Type B pancreatic cell (in vitro differentiated cells): ENCODE results near the gene PPP1R1B. TPM values are rescaled to one million over a fixed set of nuclear protein-coding genes. Genes with fewer than 3 reads are reported as not detected.
"Not testable (repeated sequence)": the region's sequence is repeated elsewhere in the genome, so short reads cannot be mapped to it uniquely, and the experiment has no call there.

ENCODE experiments used
- DNase-seq: peaks from one replicate; pipeline ENCODE4 v3.0.0; 2021; ENCODE audit warnings: mixed read lengths; ENCODE audit not compliant: unreplicated experiment; ENCODE audit errors: extremely low spot score
- H3K27ac Mint-ChIP-seq: 2 replicates; pipeline ENCODE4 v1.8.0; 2021; ENCODE audit warnings: mild to moderate bottlenecking, mixed read lengths
- H3K27me3 Mint-ChIP-seq: 2 replicates; pipeline ENCODE4 v1.8.0; 2021; ENCODE audit warnings: mixed read lengths
- H3K36me3 Mint-ChIP-seq: 2 replicates; pipeline ENCODE4 v1.8.0; 2021; ENCODE audit warnings: mixed read lengths
- H3K4me1 Mint-ChIP-seq: one replicate; pipeline ENCODE4 v1.8.0; 2021; ENCODE audit warnings: mixed read lengths; ENCODE audit not compliant: unreplicated experiment
- H3K4me3 Mint-ChIP-seq: 2 replicates; pipeline ENCODE4 v1.8.0; 2021; ENCODE audit warnings: mild to moderate bottlenecking, mixed read lengths
- H3K9me3 Mint-ChIP-seq: 2 replicates; pipeline ENCODE4 v1.8.0; 2021; ENCODE audit warnings: mixed read lengths
- total RNA-seq: library from RNA; stranded (reverse); gene quantifications from 2 replicates; pipeline ENCODE4 v1.2.1, GENCODE V29; 2021; ENCODE audit warnings: low replicate concordance
- TF ChIP-seq, protein P1 (sequence below): fragments of 200-600 bp; sonication (generic); conservative IDR thresholded peaks from 2 replicates; pipeline ENCODE4 v1.5.0; 2021; ENCODE audit warnings: antibody characterized with exemption, mild to moderate bottlenecking

PPP1R1B gene
- total RNA-seq, 1 donor from 2014 or later: 3.7 TPM

GRCh38 chr17:39581759-39582085, 45.0 kb upstream of the PPP1R1B start:
- Mint-ChIP-seq H3K9me3 (no peaks in the 10 kb centered on the region), H3K27me3 (peaks cover 46% of the 10 kb centered on the region), H3K27ac (no peak overlapping the region), H3K4me1 (peaks cover 14% of the 10 kb centered on the region), H3K36me3 (no peaks in the 10 kb centered on the region), H3K4me3 (no peak overlapping the region)
- DNase-seq: no peak
- TF ChIP-seq, protein P1, sequence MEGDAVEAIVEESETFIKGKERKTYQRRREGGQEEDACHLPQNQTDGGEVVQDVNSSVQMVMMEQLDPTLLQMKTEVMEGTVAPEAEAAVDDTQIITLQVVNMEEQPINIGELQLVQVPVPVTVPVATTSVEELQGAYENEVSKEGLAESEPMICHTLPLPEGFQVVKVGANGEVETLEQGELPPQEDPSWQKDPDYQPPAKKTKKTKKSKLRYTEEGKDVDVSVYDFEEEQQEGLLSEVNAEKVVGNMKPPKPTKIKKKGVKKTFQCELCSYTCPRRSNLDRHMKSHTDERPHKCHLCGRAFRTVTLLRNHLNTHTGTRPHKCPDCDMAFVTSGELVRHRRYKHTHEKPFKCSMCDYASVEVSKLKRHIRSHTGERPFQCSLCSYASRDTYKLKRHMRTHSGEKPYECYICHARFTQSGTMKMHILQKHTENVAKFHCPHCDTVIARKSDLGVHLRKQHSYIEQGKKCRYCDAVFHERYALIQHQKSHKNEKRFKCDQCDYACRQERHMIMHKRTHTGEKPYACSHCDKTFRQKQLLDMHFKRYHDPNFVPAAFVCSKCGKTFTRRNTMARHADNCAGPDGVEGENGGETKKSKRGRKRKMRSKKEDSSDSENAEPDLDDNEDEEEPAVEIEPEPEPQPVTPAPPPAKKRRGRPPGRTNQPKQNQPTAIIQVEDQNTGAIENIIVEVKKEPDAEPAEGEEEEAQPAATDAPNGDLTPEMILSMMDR: no peak

DNA sequence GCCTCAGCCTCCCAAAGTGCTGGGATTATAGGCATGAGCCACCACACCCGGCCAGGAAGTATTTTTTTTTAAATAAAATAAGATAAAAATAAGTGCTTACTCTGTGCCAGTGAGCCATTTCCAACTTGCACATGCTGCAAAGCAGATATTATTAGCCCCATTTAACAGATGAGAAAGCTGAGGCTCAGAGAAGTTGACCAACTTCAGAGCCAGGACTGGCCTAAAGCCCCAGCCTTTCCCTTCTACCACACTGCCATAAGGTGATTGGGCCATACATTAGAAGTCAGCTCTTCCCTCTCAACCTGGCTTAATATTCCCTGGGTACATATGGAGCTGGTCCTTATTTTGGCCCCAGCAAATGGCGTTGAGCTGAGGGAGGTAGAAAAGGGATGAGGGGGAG, 44.1 kb upstream of the PPP1R1B start:
- Mint-ChIP-seq H3K36me3 (no peaks in the 10 kb centered on the region), H3K27me3 (peaks cover 51% of the 10 kb centered on the region), H3K27ac (no peak overlapping the region), H3K4me1 (peaks cover 14% of the 10 kb centered on the region), H3K9me3 (no peaks in the 10 kb centered on the region), H3K4me3 (no peak overlapping the region)
- no peak for DNase-seq
- TF ChIP-seq, protein P1: no peak

- H3K27ac Mint-ChIP-seq, H3K36me3 Mint-ChIP-seq, DNase-seq, H3K9me3 Mint-ChIP-seq, H3K4me3 Mint-ChIP-seq, H3K4me1 Mint-ChIP-seq: not testable (repeated sequence)
- H3K27me3 Mint-ChIP-seq: peaks cover 76% of the 10 kb centered on the region
Measured at GRCh38 chr17:39590180-39590579, 36.6 kb upstream of the PPP1R1B start.

DNA sequence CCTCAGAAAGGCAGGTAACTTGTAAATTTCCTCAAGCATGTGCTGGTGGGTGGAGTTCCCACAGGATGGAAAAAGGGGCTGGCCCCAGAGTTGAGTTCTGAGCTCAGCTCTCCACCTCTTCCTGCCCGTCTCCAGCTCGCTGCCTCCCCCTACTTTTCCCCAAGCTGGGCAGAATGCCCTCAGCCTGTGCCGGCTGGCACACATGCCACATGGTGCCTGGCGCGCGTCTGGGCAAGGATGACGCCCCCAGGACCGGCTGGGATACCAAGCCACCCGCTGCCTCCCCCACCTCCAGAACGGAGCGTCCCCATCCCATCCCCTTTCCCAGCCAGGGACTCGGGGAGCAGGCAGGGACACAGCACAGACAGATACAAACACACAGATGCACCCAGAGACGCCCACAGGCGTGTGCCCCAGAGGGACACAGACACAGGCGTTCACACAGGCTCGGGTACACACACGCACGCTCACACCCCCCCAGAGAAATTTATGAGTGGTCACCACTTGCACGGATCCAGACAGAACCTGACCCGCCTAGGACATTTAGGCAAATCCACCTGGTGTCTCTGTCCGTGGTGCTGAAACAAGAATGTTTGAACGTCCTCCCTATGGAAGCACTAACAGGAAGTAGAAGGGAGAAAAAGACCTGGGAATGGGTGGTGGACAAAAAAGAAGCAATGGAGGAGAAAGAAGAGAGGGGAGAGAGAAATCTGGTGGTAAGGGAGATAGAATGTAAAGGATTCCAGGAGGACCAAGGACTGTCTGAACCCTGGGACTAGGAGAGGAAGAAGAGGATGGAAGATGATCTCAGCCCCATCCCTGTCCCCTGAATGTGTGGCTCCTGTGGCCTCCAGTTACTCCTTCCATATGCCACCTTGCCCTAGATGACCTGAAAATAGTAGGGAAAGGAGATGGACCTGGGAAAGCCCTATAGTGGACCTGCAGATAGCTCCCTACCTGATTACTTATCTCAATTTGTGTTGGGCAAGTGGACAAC, 34.5 kb upstream of the PPP1R1B start:
- no peak for DNase-seq
- H3K4me3 Mint-ChIP-seq: no peak overlapping the region
- no peaks in the 10 kb centered on the region for H3K4me1 Mint-ChIP-seq
- H3K9me3 Mint-ChIP-seq: peaks cover 5% of the 10 kb centered on the region
- H3K36me3 Mint-ChIP-seq: no peaks in the 10 kb centered on the region
- H3K27ac Mint-ChIP-seq: no peak overlapping the region
- TF ChIP-seq, protein P1: no peak
- H3K27me3 Mint-ChIP-seq: peaks cover 92% of the 10 kb centered on the region

GRCh38 chr17:39593371-39593770, 33.4 kb upstream of the PPP1R1B start:
- no peak for DNase-seq
- H3K4me1 Mint-ChIP-seq: no peaks in the 10 kb centered on the region
- H3K4me3 Mint-ChIP-seq: no peak overlapping the region
- H3K36me3 Mint-ChIP-seq: no peaks in the 10 kb centered on the region
- no peak overlapping the region for H3K27ac Mint-ChIP-seq
- H3K27me3 Mint-ChIP-seq: peaks cover 95% of the 10 kb centered on the region
- peaks cover 5% of the 10 kb centered on the region for H3K9me3 Mint-ChIP-seq
- TF ChIP-seq, protein P1: no peak

DNA sequence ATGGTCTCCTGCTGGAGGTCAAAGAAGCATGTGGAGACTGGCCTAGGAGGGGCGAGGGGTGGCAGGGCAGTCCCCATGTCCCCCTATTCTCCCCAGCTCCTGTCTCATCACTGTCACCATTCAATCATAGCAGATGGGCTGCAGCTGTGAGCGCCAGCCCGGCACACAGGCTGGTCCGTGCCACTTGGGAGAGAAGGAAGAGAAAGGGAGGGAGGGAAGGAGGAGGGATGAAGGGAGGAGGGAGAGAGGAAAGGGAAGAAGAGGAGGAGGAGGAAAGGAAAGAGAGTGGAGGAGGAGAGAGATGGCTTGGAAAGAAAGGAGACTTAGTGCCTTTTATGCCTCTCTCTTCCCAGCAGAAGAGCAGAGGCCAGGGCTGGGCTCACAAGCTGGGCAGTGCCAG, 31.5 kb upstream of the PPP1R1B start:
- Mint-ChIP-seq H3K9me3 (peaks cover 5% of the 10 kb centered on the region), H3K4me1 (no peaks in the 10 kb centered on the region), H3K4me3 (no peak overlapping the region), H3K36me3 (no peaks in the 10 kb centered on the region), H3K27me3 (peaks cover 96% of the 10 kb centered on the region), H3K27ac (no peak overlapping the region)
- no peak for DNase-seq
- TF ChIP-seq, protein P1: no peak
